ENCODE measurements around the gene SURF6.

Gene SURF6

DNA sequence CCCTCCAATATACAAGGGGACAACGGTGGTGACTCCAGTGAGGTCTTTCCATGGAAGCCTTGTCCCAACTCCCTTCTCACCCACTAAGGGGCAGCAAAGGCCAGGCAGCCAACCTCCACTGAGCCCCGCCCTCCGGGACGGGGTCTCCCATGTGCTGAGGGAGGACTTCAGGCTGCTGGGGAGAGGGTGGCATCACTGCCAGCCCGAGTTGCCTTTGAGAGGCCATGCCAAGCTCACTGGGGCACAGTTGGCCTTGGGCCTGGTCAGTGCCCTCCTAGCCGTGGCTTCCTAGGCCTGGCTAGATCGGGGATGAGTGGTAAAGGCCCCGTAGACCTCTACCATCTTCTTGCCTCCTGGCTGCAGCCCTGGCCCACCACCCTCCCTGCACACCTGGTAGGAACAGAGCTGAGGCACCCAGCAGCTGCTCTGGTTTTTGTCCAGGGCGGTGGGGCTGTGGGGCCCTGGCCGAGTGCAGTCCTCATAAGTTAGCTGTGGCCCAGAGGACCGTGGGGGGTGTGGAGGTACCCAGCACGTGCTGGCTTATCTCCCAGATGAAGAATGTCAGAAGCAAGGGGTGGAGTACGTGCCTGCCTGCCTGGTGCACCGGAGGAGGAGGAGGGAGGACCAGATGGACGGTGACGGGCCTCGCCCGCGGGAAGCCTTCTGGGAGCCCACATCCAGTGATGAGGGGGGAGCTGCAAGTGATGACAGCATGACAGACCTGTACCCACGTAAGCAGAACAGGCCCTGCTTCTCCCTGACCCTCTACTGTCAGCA is 23.6 kb upstream of the SURF6 start:
- Mint-ChIP-seq H3K4me3 (no peak overlapping the region), H3K27ac (peak overlapping the region; percentile 93), H3K36me3 (ENCODE audit: low read depth) (peaks cover 80% of the 10 kb centered on the region), H3K27me3 (no peaks in the 10 kb centered on the region), H3K9me3 (no peaks in the 10 kb centered on the region), H3K4me1 (ENCODE audit: low read depth) (peaks cover 60% of the 10 kb centered on the region)
- peak; percentile 51 for DNase-seq

DNA sequence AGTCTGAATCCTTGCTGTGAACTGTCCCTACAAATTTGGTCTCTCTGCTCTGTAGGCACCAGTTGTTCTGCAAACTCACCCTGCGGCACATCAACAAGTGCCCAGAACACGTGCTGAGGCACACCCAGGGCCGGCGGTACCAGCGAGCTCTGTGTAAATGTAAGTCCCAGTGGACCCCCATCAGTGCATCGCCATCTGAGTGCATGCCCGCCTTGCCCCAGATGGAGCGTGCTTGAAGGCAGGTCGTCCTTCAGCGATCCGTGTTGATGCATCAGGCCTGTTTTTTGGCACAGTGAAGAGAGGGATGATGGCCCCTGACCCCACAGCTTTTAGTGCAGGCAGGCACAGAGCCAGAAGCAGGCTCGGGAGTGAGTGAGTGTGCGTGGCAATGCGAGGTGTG is 21.7 kb upstream of the SURF6 start:
- Mint-ChIP-seq H3K27ac (peak overlapping the region; percentile 93), H3K4me1 (ENCODE audit: low read depth) (peaks cover 72% of the 10 kb centered on the region), H3K9me3 (no peaks in the 10 kb centered on the region), H3K4me3 (peak overlapping the region; percentile 91), H3K36me3 (ENCODE audit: low read depth) (peaks cover 76% of the 10 kb centered on the region), H3K27me3 (no peaks in the 10 kb centered on the region)
- DNase-seq, result no peak

DNA sequence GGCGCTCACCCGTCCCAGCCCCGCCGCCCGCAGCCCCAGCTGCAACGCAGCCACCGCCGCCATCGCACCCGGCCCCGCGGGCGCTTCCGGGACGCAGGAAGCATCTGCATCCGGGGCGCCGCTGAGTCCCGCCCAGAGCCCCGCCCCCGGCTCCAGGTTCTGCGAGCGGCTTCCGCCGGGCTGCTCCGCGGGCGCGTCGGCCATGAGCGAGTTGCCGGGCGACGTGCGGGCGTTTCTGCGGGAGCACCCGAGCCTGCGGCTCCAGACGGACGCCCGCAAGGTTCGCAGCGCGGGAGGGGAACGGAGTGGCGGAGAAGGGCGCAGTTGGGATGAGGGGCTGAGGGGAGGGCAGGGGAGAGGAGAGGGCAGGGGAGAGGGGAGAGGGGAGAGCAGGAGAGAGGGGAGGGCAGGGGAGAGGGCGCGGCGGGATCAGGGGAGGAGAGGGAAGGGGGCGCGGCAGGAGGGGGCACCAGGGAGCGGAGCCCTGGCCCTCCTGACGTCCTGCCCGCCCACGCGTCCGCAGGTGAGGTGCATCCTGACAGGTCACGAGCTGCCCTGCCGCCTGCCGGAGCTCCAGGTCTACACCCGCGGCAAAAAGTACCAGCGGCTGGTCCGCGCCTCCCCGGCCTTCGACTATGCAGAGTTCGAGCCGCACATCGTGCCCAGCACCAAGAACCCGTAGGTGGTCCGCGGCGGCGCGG is 20.6 kb upstream of the SURF6 start, which contains the start of the genes SURF1 and SURF2:
SURF1 (minus strand) TSS at position 97 of the 701 bp plus-strand sequence; CDS start at position 63, 34 bp downstream.
SURF2 (plus strand) TSS at position 160 of the 701 bp plus-strand sequence; CDS start at position 203, 43 bp downstream.
- peak within 1 kb of the TSS; percentile 99 for H3K27ac Mint-ChIP-seq
- no peaks in the 10 kb centered on the region for H3K27me3 Mint-ChIP-seq
- DNase-seq, result peak; percentile 94
- H3K4me1 Mint-ChIP-seq (ENCODE audit: low read depth), result peaks cover 70% of the 10 kb centered on the region
- no peaks in the 10 kb centered on the region for H3K9me3 Mint-ChIP-seq
- H3K36me3 Mint-ChIP-seq (ENCODE audit: low read depth), result peaks cover 76% of the 10 kb centered on the region
- H3K4me3 Mint-ChIP-seq, result peak within 1 kb of the TSS; percentile 91

DNA sequence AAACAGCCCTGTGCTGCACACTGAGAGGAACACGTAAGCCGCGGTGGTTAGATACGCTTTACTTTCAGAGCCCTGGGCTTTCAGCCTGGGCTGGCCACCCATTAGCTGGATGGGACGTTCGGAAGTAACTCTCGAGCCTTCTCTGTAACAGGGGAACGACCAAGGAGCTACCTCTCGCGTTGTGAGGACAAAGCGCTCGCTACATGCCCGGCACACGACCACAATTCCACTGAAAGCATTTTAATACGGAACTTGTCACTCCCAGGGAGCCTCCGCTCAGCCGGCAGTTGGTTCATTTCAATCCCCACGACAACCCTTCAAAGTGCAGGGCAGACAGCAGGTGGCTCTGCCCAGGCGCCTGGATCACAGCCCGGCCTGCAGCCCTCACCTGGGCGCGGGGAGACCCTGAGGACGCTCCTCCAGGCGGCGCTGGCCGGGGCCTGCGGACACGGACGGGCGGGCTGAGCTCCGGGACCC is 19.9 kb upstream of the SURF6 start:
- H3K36me3 Mint-ChIP-seq (ENCODE audit: low read depth), result peaks cover 76% of the 10 kb centered on the region
- H3K4me1 Mint-ChIP-seq (ENCODE audit: low read depth), result peaks cover 70% of the 10 kb centered on the region
- H3K27ac Mint-ChIP-seq, result peak overlapping the region; percentile 99
- H3K9me3 Mint-ChIP-seq, result no peaks in the 10 kb centered on the region
- peak overlapping the region; percentile 91 for H3K4me3 Mint-ChIP-seq
- no peaks in the 10 kb centered on the region for H3K27me3 Mint-ChIP-seq
- no peak for DNase-seq

DNA sequence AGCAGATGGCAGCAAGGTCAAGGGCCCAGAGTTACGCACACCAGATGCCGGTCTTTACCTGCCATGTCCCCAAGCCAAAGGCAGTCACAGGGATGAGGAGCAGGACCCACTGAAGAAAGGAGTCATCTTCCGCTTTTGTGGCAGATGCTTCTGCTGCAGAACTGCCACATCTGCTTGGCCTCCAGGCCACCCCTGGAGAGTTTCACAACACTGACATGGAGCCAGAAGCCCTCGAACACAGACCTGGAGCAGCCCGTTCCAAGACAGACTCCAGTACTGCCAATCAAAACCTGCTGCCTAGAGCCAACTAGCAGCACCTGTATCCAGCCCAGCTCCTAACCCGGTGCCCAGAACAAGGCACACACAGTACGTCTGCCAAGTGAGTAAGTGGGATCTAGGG is 18.8 kb upstream of the SURF6 start:
- DNase-seq, result no peak
- Mint-ChIP-seq H3K4me3 (peak overlapping the region; percentile 91), H3K9me3 (no peaks in the 10 kb centered on the region), H3K4me1 (ENCODE audit: low read depth) (peaks cover 71% of the 10 kb centered on the region), H3K27me3 (no peaks in the 10 kb centered on the region), H3K36me3 (ENCODE audit: low read depth) (peaks cover 77% of the 10 kb centered on the region), H3K27ac (peak overlapping the region; percentile 99)

DNA sequence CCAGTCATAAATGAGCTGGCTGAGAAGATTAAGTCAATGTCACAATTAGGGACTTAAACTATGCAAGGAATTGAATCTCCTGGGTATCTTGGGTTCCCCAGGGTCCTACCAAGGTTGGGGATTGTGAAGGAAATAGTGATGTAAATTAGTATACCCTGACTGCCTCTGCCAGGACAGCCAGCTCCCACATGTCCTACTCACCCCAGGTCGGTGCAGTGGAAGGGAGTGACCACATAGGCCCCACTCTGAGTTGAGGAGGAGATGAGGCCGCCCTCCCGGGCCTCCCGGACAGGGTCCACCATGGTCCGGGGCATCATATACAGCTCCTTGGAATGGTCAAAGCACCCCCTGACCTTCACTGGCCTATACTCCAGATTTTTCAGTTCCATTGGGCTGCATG is 17.6 kb upstream of the SURF6 start:
- Mint-ChIP-seq H3K27ac (peak overlapping the region; percentile 99), H3K36me3 (ENCODE audit: low read depth) (peaks cover 77% of the 10 kb centered on the region), H3K27me3 (no peaks in the 10 kb centered on the region)

DNA sequence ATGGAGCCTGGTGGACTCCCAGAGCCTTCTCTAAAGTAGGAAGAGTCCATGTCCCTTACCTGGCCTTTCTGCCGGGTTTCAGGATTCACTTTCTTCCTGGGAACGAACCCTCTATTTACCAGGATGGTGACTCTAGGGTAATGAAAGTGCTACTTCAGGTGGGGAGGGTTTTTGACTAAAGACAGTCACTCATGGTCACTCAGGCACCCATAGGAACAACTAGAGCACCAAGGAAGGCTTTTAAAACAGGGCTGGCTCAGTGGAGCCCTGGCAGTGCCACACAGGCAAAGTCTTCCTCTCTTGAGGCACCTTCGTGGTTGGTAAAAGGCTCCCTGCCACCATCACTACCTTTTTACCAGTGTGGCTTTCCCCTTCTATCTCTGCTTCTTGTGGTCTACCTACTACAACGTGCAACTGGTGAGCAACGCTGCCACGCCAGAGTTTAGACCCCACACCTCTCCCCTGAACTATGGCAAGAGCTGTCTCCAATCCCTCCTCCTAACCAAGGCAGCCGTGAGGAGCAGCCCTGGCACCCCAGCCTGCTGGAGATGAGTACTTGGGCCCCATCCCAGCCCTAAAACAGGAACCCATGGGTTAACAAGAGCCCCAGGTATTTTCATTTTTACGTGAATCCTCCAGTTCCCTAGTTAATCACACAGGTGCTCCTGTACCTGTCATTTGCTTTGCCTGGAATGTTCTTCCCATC is 16.8 kb upstream of the SURF6 start:
- Mint-ChIP-seq H3K4me1 (ENCODE audit: low read depth) (peaks cover 64% of the 10 kb centered on the region), H3K36me3 (ENCODE audit: low read depth) (peaks cover 77% of the 10 kb centered on the region), H3K9me3 (no peaks in the 10 kb centered on the region), H3K4me3 (peak overlapping the region; percentile 15), H3K27ac (peak overlapping the region; percentile 99), H3K27me3 (no peaks in the 10 kb centered on the region)
- DNase-seq, result peak; percentile 53

More for the DNA sequence above, 17.6 kb upstream of the SURF6 start:
- H3K4me1 Mint-ChIP-seq (ENCODE audit: low read depth), result peaks cover 71% of the 10 kb centered on the region
- DNase-seq, result no peak
- no peak overlapping the region for H3K4me3 Mint-ChIP-seq
- H3K9me3 Mint-ChIP-seq, result no peaks in the 10 kb centered on the region

DNA sequence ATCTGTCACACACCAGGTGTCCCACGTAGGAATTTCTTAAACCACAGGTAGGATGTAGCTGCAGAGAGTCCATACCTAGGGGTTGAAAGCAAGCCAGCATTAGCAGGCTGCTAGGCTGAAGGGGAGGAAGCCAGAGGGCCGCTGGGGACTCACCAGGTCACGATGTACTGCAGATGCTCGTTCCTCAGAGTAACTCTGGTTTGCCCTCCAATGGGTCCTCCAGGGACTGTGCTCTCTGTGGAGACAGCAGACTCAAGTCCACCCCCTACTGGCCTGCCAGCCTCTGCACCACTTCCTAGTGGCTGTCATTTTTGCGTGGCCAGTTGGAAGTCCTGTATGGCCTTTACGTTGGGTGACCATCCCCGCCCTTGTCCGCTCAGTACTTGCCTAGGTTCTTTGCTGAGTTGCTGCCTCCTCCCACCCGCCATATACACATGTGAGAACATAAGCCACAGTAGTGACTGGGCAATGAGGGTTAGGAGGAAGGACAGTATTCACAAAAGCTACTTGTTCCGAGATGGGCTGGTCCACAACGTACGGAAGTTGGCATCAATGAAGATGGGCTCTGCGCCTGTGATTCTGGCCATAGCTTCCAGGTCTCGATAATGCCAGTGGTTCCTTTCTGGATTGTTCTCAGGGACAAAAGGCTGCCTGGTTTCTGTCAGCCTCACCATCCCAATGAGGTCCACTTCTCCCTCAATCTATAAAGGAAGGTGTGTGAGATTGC is 16.1 kb upstream of the SURF6 start:
- H3K4me1 Mint-ChIP-seq (ENCODE audit: low read depth), result peaks cover 57% of the 10 kb centered on the region
- peak; percentile 70 for DNase-seq
- peak overlapping the region; percentile 39 for H3K4me3 Mint-ChIP-seq
- H3K27ac Mint-ChIP-seq, result peak overlapping the region; percentile 99
- H3K9me3 Mint-ChIP-seq, result no peaks in the 10 kb centered on the region
- peaks cover 72% of the 10 kb centered on the region for H3K36me3 Mint-ChIP-seq (ENCODE audit: low read depth)
- H3K27me3 Mint-ChIP-seq, result no peaks in the 10 kb centered on the region

DNA sequence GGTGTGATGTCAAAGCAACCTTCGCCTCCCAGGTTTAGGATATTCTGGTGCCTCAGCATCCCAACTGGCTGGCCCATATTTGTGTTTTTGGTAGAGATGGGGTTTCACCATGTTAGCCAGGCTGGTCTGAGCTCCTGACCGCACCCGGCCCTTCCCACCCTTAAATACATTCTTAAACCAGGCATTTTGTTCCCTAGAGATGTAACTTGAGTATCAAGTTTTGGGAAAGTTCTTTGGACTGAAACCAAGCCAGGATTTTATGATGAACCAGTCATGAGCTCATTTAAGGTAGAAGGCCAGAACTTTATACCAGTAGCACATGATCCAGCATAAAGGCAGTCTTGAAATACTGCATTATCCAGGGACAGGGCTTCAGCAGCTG is 15.5 kb upstream of the SURF6 start:
- Mint-ChIP-seq H3K4me3 (peak overlapping the region; percentile 98), H3K27me3 (no peaks in the 10 kb centered on the region), H3K4me1 (ENCODE audit: low read depth) (peaks cover 60% of the 10 kb centered on the region), H3K27ac (peak overlapping the region; percentile 99), H3K9me3 (no peaks in the 10 kb centered on the region), H3K36me3 (ENCODE audit: low read depth) (peaks cover 74% of the 10 kb centered on the region)
- no peak for DNase-seq

DNA sequence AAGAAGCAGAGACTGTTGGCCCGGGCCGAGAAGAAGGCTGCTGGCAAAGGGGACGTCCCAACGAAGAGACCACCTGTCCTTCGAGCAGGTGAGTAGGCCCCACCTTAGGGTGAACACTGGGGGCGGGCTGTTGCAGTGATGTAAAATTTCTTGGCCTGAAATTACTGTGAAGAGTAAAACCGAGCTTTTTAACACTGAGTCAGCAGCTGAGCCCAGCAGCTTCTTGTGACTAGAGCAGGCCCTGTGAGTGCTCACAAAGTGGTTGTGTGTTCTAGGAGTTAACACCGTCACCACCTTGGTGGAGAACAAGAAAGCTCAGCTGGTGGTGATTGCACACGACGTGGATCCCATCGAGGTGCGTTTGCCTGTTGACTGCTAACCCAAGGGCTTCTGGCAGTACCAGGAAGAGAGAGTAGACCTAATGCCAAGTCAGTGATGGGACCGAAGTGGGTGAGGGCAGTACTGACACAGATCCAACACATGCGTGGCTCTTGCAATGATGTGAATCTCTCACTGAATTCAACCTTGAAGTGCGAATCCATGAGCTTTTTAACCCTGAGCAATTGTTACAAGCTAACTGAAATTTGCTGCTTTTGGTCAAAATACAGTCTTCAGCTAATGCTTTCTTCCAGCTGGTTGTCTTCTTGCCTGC is 14.1 kb upstream of the SURF6 start:
- Mint-ChIP-seq H3K9me3 (no peaks in the 10 kb centered on the region), H3K4me3 (peak overlapping the region; percentile 98), H3K27me3 (no peaks in the 10 kb centered on the region), H3K36me3 (ENCODE audit: low read depth) (peaks cover 85% of the 10 kb centered on the region), H3K4me1 (ENCODE audit: low read depth) (peaks cover 64% of the 10 kb centered on the region), H3K27ac (peak overlapping the region; percentile 99)
- no peak for DNase-seq

DNA sequence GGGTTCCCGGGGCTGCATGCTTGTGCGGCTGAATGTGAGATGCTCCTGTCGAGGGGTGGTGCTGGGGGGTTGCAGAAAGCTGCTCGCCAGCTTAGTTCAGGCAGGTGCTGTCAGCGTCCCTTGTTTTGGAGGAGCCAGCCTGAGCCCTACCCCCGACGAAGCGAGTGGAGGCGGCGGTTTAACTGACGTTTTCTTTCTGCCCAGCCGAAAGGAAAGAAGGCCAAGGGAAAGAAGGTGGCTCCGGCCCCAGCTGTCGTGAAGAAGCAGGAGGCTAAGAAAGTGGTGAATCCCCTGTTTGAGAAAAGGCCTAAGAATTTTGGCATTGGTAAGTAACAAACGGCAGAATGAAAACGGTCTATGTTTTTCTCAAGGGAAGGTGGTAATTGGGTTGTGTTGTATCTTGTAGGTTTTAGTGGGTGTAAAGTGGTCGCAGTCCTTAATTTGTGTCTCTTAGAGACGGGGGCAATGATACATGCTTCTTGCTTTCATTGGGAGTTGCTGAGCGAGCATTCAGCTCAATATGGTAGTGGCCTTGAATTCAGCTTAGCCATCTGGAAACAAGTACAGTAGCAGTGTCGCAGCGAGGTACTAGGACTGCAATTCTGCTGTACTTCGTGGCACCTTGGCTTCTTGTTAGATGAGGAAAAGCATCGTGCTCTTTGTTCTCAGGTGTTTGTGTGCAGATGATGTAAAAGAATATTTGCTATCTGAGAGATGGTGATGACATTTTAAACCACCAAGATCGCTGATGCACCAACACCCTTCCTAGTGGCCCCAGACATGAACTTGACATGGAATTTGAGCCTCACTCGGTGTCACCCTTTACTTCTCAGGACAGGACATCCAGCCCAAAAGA is 13.0 kb upstream of the SURF6 start:
- Mint-ChIP-seq H3K9me3 (no peaks in the 10 kb centered on the region), H3K27me3 (no peaks in the 10 kb centered on the region), H3K4me1 (ENCODE audit: low read depth) (peaks cover 52% of the 10 kb centered on the region), H3K27ac (peak overlapping the region; percentile 99), H3K4me3 (peak overlapping the region; percentile 98), H3K36me3 (ENCODE audit: low read depth) (peaks cover 92% of the 10 kb centered on the region)
- DNase-seq, result no peak

DNA sequence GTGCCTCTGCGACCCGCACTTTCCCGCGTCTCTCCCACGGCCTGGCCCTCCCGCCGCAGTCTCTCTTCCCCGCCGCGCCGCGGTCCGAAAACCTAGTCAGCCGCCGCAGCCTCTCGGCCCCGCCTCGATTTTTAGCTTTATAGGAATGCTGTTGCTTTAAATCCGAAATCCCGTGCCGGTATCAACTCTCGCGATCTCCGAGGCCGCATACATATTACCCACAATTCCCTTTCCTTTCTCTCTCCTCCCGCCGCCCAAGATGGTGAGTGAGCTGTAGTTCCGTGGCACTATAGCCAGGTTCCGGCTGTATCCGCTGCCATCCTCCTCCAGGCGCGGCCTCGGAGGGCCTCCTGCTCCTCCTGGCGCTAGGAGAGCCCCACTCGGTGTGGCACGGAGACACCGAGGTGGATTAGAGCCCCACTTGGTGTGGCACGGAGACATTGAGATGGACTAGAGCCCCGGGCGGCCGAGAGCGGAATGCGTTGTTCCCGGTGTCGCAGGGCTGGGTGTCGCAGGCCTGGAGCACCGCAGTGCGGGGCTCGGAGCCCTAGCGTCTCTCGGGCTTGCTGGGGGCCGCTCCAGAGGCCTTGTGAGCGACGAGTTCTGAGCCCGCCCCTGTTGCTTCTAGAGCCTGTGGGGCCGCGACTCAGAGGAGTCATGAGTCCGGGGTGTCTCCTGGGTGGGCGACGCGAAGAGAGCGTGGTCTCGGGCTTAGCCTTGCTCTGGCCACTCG is 12.2 kb upstream of the SURF6 start, which contains the start of the genes MED22 and RPL7A:
MED22 (minus strand) TSS at position 147 of the 733 bp plus-strand sequence. CDS start 1,469 bp downstream, outside the sequence.
RPL7A (plus strand) TSS at position 234 of the 733 bp plus-strand sequence; CDS start at position 260, 26 bp downstream.
- H3K4me1 Mint-ChIP-seq (ENCODE audit: low read depth), result peaks cover 48% of the 10 kb centered on the region
- peak within 1 kb of the TSS; percentile 98 for H3K4me3 Mint-ChIP-seq
- peak; percentile 92 for DNase-seq
- no peaks in the 10 kb centered on the region for H3K9me3 Mint-ChIP-seq
- H3K36me3 Mint-ChIP-seq (ENCODE audit: low read depth), result peaks cover 94% of the 10 kb centered on the region
- peak within 1 kb of the TSS; percentile 99 for H3K27ac Mint-ChIP-seq
- H3K27me3 Mint-ChIP-seq, result no peaks in the 10 kb centered on the region

Measured in activated T-cell treated with anti-CD3 and anti-CD28 coated beads, Interleukin-2, amount 50 U/mL, for 24 hours (primary cell).